AG09319 (cell line): ENCODE measurements around the gene TMEM54.
"Not testable (repeated sequence)": the region's sequence is repeated elsewhere in the genome, so short reads cannot be mapped to it uniquely, and the experiment has no call there.

Experiments used
- DNase-seq: peaks from one replicate; pipeline ENCODE4 v3.0.0-alpha.2; 2010; ENCODE audit warnings: low read depth; ENCODE audit errors: extremely low read depth
- TF ChIP-seq, protein P1 (sequence below): IDR thresholded peaks from 2 replicates; pipeline ENCODE4 v1.5.1; 2011; ENCODE audit warnings: low read depth, mild to moderate bottlenecking, inconsistent platforms, low read length, moderate library complexity

TMEM54 gene

DNA sequence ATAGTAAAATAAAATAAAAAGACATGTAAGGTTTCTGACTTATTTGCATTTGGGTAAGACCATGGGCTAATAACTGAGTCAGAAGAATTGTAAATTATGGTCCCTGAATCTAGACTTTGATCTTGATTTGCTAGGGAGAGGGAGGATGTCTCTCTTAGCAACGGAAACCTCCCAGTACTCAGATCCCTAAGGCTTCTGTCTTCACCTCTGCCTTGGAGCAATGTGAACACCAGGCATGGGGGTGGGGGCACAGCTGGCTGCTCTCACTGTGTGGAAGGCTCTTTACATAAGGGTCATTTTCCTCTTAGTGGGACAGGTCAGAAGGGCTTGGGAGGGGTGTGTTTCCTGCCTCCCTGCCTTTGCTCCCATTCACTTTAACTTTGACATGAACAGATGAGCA lies 17.0 kb upstream of the TMEM54 start:
- DNase-seq: no peak

DNA sequence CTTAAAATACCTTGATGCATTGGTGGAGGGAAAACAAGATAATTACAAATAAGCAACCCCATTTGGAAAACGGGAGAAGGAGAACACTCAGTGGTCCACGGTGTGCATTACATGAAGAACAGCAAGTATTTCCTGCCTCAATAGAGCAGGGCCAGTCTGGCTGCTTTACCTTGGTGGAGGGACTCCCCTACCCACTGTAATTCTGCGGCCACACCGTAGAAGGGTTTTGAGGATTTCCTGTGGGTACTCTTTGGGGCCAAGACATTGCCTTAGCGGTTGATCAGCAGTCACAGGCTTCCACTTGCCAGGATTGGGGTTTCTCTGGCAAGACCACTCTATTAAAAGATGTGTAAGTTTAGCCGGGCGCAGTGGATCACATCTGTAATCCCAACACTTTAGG lies 16.3 kb upstream of the TMEM54 start:
- DNase-seq: no peak
- TF ChIP-seq, protein P1, sequence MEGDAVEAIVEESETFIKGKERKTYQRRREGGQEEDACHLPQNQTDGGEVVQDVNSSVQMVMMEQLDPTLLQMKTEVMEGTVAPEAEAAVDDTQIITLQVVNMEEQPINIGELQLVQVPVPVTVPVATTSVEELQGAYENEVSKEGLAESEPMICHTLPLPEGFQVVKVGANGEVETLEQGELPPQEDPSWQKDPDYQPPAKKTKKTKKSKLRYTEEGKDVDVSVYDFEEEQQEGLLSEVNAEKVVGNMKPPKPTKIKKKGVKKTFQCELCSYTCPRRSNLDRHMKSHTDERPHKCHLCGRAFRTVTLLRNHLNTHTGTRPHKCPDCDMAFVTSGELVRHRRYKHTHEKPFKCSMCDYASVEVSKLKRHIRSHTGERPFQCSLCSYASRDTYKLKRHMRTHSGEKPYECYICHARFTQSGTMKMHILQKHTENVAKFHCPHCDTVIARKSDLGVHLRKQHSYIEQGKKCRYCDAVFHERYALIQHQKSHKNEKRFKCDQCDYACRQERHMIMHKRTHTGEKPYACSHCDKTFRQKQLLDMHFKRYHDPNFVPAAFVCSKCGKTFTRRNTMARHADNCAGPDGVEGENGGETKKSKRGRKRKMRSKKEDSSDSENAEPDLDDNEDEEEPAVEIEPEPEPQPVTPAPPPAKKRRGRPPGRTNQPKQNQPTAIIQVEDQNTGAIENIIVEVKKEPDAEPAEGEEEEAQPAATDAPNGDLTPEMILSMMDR: no peak

More for the DNA sequence above, 17.0 kb upstream of the TMEM54 start:
- TF ChIP-seq, protein P1: no peak

DNA sequence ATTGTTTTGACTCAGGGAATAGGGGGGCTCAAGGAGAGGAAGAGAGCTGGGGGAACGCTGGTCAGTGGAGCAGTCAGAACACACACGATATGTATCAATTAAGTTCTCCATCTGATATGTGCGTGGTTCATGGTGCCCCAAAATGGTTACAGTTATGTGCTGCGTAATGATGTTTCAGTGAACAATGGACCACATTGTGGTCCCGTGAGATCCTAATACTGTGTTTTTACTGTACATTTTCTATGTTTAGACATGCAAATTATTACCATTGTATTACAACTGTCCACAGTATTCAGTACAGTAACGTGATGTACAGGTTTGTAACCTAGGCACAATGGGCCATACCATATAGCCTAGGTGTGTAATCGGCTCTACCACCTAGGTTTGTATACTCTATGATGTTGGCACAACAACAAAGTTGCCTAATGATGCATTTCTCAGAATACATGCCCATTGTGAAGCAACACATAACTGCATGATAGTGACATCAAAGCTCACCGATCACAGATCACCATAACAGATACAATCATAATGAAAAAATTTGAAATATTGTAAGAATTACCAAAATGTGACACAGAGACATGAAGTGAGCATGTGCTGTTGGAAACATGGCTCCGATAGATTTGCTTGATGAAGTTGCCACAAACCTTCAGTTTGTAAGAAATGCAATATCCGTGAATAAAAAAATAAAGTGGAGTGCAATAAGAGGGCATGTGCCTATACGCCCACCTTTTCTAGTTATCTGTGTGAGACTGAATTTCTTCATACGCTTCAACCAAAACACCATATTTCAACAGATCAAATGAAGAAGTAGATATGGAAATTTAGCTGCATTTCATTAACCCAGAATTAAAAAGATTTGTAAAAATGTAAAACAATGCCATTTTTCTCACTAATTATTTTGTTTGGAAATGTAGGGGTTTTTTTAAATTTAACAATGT lies 14.8 kb upstream of the TMEM54 start:
- no peak for DNase-seq
- TF ChIP-seq, protein P1: no peak

DNA sequence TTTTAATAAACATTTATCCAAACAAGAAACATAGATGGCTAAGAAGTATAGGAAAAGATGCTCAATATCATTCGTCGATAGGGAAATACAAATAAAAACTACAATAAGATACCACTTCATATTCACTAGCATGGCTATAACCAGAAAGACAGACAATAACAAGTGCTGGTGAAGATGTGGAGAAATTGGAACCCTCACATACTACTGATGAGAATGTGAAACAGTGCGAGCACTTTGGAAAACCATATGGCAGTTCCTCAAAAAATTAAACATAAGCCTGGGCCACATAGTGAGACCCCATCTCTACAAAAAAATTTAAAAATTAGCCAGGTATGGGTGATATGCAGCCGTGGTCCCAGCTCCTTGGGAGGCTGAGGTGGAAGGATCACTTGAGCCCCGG lies 9.1 kb upstream of the TMEM54 start:
- DNase-seq: no peak
- TF ChIP-seq, protein P1: no peak

DNA sequence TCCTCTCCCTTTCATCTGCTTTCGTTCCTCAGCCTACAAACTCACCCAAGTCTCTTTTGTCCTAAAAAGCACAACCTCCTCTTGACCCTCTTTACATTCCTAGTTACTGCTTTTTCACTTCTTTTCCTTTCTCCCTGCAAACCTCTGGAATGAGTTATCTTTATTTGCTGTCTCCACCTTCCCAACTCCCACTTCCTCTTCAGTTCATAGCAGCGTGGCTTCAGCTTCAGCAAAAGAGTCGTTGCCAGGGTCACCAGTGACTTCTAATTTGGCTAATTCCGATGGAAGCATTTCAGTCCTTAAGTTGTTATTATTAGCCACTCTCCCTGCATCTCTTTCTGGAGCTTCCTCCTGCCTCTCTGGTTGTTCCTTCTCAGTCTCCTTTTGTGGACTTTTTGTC lies 6.2 kb upstream of the TMEM54 start:
- TF ChIP-seq, protein P1: no peak
- DNase-seq: no peak

DNA sequence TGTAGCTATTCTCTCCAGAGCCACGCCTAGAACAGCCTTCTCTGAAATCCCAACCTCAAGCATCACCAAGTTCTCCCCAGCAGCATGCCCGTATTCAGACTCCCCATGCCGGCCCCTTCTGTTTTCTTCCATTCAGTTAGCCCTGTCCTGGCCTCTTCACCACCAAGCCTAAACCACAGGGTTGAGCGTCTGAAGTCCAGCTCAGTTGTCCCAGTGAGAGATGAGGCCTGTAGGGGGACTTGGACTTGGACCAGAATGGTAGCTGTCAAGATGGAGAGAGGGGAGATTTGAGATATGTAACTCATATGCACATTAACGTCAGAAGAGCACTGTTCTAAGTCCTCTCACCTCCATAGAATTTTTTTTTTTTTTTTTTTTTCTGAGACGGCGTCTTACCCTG lies 5.5 kb upstream of the TMEM54 start:
- DNase-seq: no peak
- TF ChIP-seq, protein P1: no peak

DNA sequence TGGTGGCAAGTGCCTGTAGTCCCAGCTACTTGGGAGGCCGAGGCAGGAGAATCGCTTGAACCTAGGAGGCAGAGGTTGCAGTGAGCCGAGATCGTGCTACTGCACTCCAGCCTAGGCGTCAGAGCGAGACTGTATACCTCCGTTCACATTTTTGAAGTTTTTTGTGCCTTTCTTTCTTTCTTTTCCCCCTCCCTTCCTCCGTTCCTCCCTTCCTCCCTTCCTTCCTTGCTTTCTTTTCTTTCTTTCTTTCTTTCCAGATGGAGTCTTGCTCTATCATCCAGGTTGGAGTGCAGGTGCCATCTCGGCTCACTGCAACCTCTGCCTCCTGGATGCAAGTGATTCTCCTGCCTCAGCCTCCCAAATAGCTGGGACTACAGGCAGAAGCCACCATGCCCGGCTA lies 4.4 kb upstream of the TMEM54 start:
- DNase-seq: not testable (repeated sequence)

DNA sequence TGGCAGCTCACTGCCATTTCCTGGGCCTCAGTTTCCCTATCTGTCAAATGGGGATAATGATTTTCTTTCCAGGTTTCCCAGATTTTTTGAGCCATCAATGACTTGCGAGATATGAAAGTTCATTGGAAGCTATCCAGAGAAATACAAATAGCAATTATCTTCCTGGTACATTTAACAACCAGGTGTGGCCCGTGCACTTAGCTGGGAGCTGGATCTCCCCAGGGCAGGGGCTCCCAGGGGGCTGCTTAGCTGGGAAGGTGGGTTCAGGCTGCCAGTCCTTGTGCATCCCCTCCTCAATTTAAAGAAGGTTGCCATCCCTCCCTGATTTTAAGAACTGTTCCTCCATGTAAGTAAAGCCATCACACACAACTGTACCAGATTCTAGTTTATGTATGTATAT lies 3.6 kb upstream of the TMEM54 start:
- no peak for DNase-seq
- TF ChIP-seq, protein P1: no peak
